Activated CD4-positive, alpha-beta T cell treated with anti-CD3 and anti-CD28 coated beads for 1 hour (primary cell): Measurements from ENCODE around the gene KAZN.

Source experiments
- DNase-seq: peaks from one replicate; pipeline ENCODE4 v3.0.0-alpha.2; 2020

The KAZN gene

DNA sequence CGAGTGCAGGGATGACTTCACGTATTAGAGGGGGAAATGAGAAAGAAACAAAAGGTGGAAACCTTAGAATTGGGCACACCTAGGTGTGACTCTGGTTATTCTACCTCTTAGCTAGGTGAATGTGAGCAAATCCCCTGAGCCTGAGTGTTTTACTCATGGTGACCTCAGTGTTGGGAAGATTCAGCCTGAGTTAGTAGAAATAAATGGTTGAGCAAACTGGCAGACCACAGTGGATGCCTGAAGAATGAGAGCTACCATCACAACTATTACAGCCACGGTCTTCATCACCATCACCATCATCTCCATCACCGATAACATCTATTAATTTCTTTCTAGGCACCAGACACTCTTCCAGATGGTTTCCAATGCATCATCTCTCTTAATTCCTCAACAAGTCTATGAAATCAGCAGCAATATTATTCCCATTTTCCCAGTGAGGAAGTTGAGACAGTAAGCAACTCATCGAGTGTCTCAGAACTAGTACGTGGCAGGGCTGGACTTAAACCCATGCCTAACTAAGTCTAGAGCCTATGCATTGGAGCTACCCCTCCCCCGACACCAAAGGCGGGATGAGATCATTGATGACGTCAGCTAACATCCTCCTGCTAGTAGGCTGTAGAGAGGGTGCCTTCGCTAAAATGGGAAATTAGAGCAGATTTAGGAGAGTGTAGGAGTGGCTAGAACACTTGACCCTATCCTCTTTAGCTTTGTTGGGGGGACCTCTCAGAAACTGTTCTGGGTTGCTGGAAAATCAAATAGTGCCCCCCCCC lies 7.9 kb upstream of the KAZN start:
- DNase-seq, result no peak

DNA sequence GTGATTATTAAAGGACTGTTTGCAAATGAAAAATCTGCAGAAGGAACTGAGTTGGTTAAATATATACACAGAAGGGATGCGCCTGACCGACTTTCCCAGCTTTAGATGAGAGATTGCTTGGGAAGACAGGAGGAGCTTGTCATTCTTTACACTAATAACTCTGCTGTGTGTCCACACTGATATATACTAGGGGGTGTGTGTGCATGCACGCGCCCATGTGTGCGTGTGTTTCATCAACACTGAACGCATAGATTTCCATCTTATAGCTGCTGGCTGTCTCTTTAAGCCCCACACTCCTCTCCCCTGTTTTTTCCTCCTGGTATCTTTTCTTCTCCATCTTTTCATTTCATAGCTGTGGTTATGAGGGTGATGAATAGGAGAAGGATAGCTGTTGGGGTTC lies 6.9 kb upstream of the KAZN start:
- no peak for DNase-seq

DNA sequence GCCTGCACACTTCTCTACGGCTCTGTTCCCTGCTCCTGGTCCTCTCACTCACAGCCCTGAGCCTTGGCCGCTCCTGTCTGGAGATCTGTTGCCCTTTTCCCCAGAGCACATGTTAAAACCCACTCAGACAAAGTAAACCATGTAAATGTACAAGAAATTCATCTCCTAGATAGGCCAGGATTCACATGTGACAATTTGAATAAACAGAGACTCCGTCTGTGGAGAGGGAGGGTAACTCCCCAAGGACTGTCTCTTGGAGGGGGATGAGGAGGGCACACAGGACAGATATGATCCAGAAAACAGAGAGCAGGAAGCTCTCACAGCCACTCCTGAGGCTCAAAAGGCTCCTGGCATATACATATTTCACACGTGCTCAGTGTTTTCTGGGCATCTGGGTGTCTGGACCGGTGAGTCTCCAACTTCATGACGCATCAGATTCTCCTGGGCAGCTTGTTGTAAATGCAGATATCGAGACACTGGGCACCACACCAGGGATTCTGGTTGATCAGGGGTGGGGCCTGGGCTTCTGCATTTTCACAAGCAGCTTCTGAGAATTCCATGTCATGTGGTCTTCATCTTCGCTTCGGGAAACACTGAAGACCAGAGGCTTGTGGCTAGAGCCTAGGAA lies 6.4 kb upstream of the KAZN start:
- DNase-seq, result no peak

DNA sequence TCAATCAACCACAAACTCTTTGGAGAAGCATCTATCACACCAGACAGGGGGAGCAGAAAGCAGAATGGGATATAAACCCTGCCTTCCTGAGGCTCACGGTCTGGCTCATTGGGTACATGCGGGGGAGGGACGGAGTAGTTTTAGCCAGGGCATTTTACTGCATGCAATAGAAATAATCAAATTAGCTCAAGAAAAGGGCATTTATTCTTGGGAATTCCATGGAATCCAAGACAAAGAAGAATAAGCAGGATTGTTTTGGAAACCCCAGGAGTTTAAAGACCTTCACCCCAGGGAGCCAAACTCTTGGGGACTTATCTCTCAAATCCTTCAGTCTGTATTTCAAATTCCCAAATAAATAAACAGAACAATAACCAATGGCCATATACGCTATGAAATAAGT lies 5.2 kb upstream of the KAZN start:
- no peak for DNase-seq

DNA sequence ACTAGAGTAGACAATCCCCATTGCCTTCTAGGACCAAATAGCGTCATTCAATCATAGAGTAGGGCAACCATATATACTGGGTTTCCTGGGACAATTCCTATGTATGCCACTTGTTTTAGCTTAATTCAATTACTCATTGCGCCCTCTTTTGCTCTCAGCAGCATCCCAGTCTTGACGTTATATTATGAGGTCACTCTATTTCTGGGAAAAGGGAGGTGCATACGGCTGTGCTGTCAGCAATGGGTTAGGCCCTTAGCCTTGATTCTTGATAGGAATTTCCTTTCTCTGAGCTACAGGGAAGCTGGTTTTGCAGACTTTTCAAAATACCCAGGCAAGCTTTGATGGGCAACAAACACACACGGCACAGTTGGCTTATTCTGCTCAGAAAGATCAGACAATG lies 4.4 kb upstream of the KAZN start:
- no peak for DNase-seq

DNA sequence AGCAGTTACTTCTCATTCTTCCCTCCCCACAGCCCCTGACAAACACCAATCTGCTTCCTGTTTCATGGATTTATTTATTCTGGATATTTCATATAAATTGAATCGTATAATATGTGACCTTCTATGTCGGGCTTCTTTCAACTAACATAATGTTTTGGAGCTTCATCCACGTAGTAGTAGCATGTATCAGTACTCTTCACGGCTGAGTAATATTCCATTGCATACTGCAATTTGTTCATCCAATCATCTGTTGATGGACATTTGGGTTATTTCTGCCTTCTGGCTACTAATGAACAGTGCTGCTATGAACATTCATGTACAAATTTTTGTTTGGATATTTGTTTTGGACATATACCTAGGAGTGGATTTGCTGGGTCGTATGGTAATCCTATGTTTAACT lies 1.9 kb upstream of the KAZN start:
- DNase-seq, result no peak

DNA sequence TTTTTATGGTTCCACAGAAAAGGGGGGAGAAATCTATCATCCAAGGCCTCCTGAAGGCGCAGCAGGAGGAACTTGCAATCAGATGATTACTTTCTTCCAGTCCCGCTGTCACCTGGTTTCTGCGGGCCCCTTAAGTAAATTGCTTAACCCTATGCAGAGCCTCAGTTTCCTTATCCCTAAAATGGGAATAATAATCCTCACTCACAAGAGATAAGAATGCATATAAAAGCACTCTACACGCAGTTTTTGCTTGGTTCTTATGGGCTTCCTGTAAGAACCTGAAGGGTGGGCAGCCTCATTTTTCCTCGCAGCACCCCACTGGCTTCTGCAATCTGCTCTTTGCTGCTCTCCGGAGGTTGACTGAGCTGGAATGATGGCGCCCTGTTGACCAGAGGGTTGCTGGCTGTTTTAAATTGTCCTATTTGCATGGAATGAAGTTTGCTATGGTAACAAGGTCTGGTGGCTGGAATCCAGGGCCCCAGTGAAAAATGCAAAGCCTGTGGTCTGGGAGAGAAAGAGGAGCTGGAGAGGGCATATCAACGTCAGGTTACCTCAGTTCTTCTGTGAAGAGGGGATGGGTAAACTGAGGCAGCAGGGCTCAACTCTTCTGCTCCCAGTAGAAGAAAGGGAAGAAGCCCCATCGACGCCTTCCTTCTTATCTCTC lies 1.0 kb upstream of the KAZN start:
- DNase-seq, result no peak

DNA sequence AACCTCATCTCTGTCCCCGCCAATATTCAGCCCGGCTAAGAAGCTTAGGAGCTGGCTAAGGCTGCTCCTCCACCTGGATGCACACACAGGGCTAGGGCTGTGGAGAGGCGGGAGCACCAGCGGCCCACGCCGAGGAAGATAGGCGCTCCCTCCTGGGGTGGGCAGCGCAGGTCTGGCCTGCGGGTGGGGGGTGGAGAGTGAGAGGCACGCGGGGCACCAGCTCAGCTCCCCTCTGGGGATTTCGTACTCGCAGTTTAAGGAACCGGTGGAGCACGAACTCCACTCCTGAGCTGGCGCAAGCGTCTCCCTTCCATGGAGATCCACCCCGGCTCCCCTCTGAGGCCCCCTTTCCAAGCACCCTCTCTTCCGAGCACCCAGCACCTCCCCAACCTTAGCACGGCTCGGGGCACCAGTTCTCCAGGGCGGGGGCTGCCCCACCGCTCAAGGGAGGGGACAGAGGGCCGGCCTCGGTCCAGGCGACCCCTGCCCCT lies 433 bp upstream of the KAZN start:
- DNase-seq, result no peak

DNA sequence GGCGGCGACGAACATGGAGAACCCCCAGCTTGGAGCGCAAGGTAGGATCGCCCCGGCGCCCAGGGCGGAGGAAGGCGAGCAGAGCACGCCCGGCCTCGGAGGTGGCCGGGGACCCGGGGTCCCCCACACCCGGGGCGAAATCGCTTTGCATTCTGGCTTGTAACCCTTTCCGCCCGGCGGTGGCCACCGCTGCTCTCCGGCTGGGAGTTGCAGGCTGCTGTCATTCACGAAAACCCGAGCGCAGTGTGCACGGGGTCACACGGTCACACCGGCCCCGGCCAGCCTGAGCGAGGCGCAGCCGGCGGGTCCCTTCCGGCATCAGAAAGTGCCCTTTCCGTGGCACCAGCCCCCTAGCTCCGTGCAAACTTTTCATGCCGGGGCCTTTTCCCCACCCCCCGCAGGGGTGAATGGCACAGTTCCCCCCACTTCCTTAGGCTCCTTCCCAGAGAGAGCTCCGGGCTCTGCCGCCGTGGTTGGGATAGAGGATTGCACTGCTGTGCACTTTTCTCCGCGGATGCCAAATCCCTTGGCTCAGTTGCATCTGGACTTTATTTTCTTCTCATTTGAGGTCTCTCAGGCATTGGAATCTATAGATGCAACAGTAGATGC lies 802 bp downstream of the KAZN start:
- no peak for DNase-seq

DNA sequence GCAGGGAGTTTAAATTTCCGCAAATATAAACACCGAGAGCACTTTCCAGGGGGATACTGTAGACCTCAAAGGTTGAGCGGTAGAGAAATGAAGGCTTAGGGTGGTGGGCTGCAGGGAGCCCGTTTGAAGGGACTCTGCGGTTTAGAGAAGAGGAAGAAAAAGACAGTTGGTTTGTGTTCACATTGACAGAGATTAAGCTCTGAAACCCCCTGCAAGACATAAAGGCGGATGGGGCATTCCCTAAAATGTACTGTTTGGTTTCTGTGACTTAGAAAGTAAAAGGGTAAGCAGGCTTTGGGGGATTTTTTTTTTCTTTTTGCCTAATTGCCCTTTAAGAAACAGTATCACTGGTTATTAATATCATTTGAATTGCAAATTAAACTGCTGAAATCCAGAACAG lies 1.3 kb downstream of the KAZN start:
- DNase-seq, result no peak

DNA sequence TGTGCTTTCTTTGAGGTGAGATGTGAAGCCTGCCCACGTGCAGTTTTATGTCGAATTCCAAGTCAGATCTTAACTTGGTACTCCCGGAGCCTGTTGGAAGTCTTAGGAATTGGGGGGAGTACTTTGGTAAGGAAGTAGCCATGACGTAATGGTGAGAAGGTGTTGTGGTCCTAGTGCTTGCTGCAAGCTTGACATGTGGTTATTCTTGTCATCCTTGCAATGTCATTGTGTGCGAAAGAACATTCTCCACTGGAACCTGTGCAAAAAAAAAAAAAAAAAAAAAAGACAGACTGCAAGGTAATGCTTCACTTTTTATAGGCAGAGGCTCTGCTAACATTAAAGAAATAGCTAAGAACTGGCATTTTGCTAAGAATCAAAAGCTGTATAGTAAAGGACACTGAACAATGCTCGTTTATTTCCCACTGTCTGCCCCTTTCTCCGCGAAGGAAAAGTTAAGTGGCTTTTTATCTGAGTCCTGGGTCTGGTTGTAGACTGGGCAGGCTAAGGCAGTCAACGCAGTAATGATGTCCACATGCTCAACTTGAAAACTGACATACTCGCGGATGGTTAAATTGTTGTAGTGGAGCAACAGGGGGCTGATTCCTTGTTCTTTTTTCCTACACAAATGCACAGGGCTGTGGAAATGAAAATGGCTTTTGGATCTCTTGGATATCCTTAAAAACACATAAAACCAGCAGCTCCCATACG lies 2.1 kb downstream of the KAZN start:
- DNase-seq, result no peak

DNA sequence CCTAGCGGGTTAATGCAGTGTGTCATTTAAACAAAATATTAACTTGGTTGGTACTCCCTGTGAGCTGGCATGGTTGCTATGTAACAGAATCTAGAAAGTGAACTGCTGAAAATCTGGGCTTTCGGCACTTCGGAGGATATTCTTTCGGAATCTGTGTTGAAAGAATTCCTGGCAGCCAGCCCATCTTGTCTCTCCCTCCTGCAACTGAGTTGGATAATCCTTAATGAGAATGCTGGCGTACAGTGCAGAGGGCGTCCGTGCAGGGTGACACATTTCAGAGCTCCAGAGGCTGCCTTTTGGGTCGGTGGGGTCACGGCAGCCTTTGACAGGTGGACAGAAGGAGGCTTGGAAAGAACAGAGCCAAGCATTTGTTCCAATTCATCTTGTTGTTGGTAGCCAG lies 3.7 kb downstream of the KAZN start:
- no peak for DNase-seq

DNA sequence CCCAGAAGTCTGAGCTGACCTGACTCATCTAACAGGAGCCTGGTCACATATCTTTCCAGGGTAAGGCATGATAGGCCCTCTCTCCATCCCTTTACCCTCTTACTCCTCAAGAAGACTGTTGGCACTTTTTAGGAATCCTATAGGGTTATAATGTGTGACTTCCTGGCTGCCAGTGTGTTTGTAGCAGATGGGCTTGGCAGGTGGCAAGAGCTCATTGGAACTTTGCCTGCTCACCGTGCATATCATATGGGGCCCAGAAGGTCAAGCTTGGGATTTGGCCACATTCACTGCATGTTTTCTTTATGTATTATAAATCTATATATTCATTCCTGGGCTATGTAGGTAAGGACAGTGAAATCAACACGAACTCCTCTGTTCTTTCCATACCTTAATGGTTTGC lies 5.2 kb downstream of the KAZN start:
- no peak for DNase-seq

DNA sequence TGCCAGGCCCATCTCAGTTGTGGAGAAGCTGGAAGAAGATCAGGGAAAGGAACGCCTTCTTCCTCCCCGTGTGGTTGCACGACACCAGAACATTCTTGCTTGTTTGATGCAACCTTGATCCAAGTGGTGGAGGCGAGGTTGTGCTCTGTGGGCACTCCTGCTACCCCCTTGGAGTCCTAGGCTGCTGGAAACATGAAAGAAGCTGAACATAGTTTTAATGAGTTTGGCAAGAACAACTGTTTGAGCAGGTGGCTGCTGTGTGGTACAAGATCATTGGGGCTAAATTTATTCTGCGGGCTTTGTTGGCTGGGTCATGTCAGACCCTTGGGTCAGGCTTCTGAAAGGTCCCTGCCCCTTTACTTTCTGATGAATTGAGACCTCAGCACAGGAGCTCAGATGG lies 5.9 kb downstream of the KAZN start:
- DNase-seq, result no peak

DNA sequence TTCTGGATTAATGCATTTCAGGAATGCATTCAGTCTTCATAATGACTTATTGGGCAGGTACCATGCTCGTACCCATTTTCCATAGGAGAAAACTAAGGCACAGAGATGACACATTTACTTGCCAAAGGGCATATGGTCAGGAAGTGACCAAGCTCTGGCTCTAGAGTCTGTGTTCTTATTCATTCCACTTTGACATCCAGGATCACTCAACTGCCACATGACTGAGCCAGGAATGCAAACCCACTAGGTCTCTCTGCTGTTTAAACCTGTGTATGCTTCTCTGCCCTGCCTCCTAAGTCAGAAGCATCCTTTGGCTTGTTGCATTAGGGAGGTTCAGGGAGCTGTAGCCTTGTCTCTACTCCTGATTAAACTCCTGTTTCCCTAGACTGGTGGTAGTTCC lies 7.5 kb downstream of the KAZN start:
- DNase-seq, result no peak

DNA sequence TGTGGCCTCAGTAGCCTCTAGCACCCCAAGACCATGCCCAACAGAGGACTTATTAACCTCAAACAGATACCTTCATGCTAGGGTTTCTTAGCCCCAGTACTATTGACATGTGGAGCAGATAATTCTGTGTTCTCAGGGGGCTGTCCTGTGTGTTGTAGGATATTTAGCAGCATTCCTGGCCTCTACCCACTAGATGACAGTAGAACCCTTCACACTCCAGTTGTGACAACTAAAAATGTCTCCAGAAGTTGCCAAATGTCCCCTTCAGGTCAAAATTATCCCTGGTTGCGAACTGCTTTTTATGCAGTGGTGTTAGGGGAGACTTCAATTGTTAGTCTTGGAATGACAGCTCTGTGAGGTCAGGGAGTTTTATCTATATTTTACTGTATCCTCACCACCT lies 8.1 kb downstream of the KAZN start:
- DNase-seq, result no peak

DNA sequence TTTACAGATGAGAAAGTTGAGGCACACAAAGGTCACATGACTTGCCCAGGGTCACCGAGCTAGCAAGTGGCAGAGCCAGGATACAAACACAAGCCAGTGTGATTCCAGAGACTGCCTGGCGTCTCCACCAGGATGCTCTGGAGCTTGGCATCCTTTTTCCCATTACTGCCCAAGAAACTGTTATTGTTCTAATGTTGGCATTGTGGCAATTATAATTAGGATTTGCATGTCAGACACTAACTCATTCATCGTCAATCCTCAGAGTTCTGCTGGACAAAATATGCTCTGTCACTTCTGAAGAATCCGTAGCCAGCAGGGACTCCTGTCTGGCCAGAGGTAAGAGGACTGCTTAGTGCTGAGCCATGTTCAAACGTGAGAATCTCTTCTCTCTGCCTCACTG lies 8.8 kb downstream of the KAZN start:
- no peak for DNase-seq

DNA sequence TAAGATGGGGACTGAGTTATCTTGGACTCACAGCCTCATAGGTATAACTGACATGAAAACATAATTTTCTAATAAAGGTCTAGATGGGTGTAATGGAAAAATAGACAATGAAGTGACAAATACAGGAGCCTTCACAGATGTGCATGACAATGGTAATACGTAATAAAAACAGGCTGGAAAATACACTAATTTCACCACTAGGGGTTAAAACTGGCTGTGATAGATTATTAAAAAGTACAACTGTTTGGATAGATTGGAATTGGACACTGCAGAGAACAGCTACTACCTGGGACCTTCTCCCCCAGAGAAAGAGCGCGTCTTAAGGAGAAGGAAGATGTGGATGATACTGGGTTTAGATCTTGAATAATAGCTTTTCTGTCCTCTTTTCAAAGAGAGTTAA lies 9.8 kb downstream of the KAZN start:
- DNase-seq, result no peak

DNA sequence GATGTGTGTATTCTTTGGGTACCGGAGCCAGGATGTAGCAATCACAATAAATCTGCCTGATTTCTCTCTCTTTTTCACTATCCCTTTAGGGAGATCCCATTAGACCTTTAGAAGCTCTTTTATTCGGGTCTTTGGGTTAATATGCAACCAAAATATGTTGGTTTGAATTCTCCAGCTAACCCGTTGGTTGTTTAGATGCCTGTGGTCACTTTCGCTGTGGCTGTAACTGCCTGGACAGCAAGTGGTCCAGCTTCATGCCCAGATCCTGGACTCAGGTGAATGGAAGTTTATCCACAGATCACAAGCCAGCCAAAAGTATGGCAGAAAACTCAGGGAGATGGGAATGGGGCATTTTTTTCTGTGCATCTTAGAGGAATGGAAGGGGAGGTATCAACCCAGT lies 12.3 kb downstream of the KAZN start:
- DNase-seq, result no peak

DNA sequence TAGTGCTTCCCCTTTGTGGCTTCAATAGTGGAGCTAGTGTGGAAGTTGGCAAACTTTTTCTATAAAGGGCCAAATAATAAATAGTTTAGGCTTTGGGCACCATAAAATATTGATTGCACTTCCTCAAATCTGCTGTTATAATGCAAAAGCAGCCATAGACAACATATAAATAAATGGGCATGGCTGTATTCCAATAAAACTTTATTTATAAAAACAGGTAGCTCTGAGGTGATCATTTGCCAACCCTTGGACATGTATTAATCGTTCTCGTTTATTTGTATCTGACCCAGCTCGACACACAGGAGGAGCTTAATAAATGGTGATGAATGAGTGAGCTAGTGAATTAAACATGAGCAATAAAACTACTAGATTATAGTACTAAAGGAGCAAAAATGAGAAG lies 13.3 kb downstream of the KAZN start:
- DNase-seq, result no peak

DNA sequence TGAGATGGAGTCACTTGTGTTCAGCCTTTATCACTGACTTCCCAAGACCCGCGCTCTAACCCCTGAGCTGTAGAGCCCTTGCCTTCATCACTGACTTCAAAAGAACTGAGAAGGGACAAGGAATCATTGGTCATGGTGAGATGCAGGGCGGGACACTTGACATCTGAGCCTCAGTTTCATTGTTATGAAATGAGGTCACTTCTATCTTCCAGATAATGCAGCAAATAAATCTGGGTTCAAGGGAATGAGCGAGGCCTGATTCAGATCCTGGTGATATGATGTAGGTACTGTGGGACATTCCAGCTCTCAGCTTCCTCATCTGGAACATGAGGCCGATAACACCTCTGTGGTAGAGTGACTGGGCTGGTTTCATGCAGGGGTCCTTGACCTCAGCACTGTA lies 13.8 kb downstream of the KAZN start:
- DNase-seq, result no peak

DNA sequence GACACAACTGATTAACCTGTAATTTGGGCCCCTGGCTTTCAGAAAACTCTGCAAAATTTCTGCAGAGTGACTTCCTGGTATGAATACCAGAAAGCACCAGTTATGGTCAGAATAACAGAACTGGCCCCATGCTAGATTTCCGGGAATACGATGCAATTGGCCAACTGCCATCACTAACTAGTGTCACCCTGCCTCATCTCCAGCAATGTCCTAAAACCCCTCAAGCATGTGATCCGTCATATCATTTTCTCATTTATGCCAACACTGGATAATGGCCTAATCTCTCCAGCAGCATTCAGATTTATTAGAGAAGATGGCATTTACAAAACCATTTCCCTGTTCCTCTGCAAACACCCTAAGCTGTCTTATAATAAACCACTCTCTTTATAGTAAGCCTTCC lies 15.4 kb downstream of the KAZN start:
- DNase-seq, result no peak

DNA sequence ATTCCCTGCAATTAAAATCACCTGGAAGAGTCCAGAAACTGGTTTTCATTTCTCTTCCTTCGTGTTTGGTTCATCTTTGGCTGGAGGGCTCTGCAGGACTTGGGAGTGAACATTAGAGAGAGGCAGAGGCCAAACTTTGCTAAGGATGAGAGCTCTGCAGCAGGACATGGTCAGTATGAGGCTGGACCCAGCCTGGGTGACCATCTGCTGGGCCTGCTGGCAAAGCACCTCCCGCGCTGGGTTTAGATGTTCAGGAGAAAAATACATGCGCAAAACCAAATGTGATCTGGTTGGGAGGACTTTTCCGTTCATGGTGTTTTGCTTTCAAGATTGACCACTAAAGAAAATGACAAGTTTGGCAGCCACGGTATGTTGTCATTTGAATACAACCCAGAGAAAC lies 15.9 kb downstream of the KAZN start:
- no peak for DNase-seq
